CMK (cell line): ENCODE results near the gene TTBK1.
A peak's percentile ranks its signal among the peaks of the same experiment; 100 is the strongest.

Experiments
- DNase-seq: peaks from one replicate; pipeline ENCODE4 v3.0.0-alpha.2; 2010; ENCODE audit warnings: low read depth

The TTBK1 gene

GRCh38 chr6:43255408-43256054 is 12.2 kb downstream of the TTBK1 start:
- no peak for DNase-seq

GRCh38 chr6:43256670-43257366 is 13.5 kb downstream of the TTBK1 start:
- DNase-seq, result no peak

- DNase-seq, result no peak
These were observed 14.3 kb downstream of the TTBK1 start for GRCh38 chr6:43257367-43258145.

- DNase-seq, result no peak
These were observed 14.9 kb downstream of the TTBK1 start for GRCh38 chr6:43258180-43258579.

GRCh38 chr6:43258807-43259686 is 15.8 kb downstream of the TTBK1 start:
- no peak for DNase-seq

GRCh38 chr6:43260791-43261190 is 17.5 kb downstream of the TTBK1 start:
- DNase-seq, result no peak

- DNase-seq, result no peak
These were observed 17.9 kb downstream of the TTBK1 start for GRCh38 chr6:43261198-43261597.

GRCh38 chr6:43262000-43262779 is 18.9 kb downstream of the TTBK1 start:
- no peak for DNase-seq

GRCh38 chr6:43262780-43263313 is 19.6 kb downstream of the TTBK1 start:
- no peak for DNase-seq

GRCh38 chr6:43263314-43264178 is 20.3 kb downstream of the TTBK1 start:
- peak; percentile 38 for DNase-seq

- DNase-seq, result no peak
These were observed 21.4 kb downstream of the TTBK1 start for GRCh38 chr6:43264599-43265145.

GRCh38 chr6:43265564-43265963 is 22.3 kb downstream of the TTBK1 start:
- DNase-seq, result no peak

- no peak for DNase-seq
These were observed 24.5 kb downstream of the TTBK1 start for GRCh38 chr6:43267619-43268354.

GRCh38 chr6:43268355-43268700 is 25.0 kb downstream of the TTBK1 start:
- DNase-seq, result no peak

- DNase-seq, result no peak
These were observed 25.5 kb downstream of the TTBK1 start for GRCh38 chr6:43268782-43269272.

GRCh38 chr6:43269273-43270007 is 26.2 kb downstream of the TTBK1 start:
- no peak for DNase-seq

GRCh38 chr6:43271103-43271815 is 28.0 kb downstream of the TTBK1 start:
- DNase-seq, result no peak

- no peak for DNase-seq
These were observed 28.7 kb downstream of the TTBK1 start for GRCh38 chr6:43271944-43272343.
